ENCODE results near the gene SLC22A23.

The SLC22A23 gene

GRCh38 chr6:3303795-3304411, 152.9 kb downstream of the SLC22A23 start:
- no peak for TF ChIP-seq POLR2A (IDR thresholded peaks at IDR 0.05; ENCODE audit: low read depth, low read length)
- no peak for TF ChIP-seq POLR2AphosphoS5 (IDR thresholded peaks at IDR 0.05; ENCODE audit: low read depth, low read length)
- TF ChIP-seq TAF1 (IDR thresholded peaks at IDR 0.05; ENCODE audit: borderline replicate concordance, low read depth, low read length): no peak
- no peak for DNase-seq (ENCODE audit: insufficient read length)
- no peak for FAIRE-seq

GRCh38 chr6:3301506-3301905, 155.3 kb downstream of the SLC22A23 start:
- no peak for FAIRE-seq
- DNase-seq (ENCODE audit: insufficient read length): no peak
- TF ChIP-seq TAF1 (IDR thresholded peaks at IDR 0.05; ENCODE audit: borderline replicate concordance, low read depth, low read length) (no peak), POLR2A (IDR thresholded peaks at IDR 0.05; ENCODE audit: low read depth, low read length) (no peak), POLR2AphosphoS5 (IDR thresholded peaks at IDR 0.05; ENCODE audit: low read depth, low read length) (no peak)

GRCh38 chr6:3299221-3299620, 157.6 kb downstream of the SLC22A23 start:
- TF ChIP-seq TAF1 (IDR thresholded peaks at IDR 0.05; ENCODE audit: borderline replicate concordance, low read depth, low read length) (no peak), POLR2A (IDR thresholded peaks at IDR 0.05; ENCODE audit: low read depth, low read length) (no peak), POLR2AphosphoS5 (IDR thresholded peaks at IDR 0.05; ENCODE audit: low read depth, low read length) (no peak)
- DNase-seq (ENCODE audit: insufficient read length) (no peak), FAIRE-seq (no peak)

GRCh38 chr6:3297909-3298308, 158.9 kb downstream of the SLC22A23 start:
- TF ChIP-seq TAF1 (IDR thresholded peaks at IDR 0.05; ENCODE audit: borderline replicate concordance, low read depth, low read length): no peak
- TF ChIP-seq POLR2AphosphoS5 (IDR thresholded peaks at IDR 0.05; ENCODE audit: low read depth, low read length): no peak
- no peak for TF ChIP-seq POLR2A (IDR thresholded peaks at IDR 0.05; ENCODE audit: low read depth, low read length)
- FAIRE-seq (no peak), DNase-seq (ENCODE audit: insufficient read length) (no peak)

GRCh38 chr6:3297006-3297405, 159.8 kb downstream of the SLC22A23 start:
- no peak for FAIRE-seq

GRCh38 chr6:3296537-3296936, 160.3 kb downstream of the SLC22A23 start:
- TF ChIP-seq POLR2A (IDR thresholded peaks at IDR 0.05; ENCODE audit: low read depth, low read length) (no peak), TAF1 (IDR thresholded peaks at IDR 0.05; ENCODE audit: borderline replicate concordance, low read depth, low read length) (no peak), POLR2AphosphoS5 (IDR thresholded peaks at IDR 0.05; ENCODE audit: low read depth, low read length) (no peak)
- DNase-seq (ENCODE audit: insufficient read length) (no peak), FAIRE-seq (no peak)

More at GRCh38 chr6:3297006-3297405, 159.8 kb downstream of the SLC22A23 start:
- TF ChIP-seq TAF1 (IDR thresholded peaks at IDR 0.05; ENCODE audit: borderline replicate concordance, low read depth, low read length) (no peak), POLR2A (IDR thresholded peaks at IDR 0.05; ENCODE audit: low read depth, low read length) (no peak), POLR2AphosphoS5 (IDR thresholded peaks at IDR 0.05; ENCODE audit: low read depth, low read length) (no peak)
- DNase-seq (ENCODE audit: insufficient read length): no peak

GRCh38 chr6:3296078-3296477, 160.8 kb downstream of the SLC22A23 start:
- FAIRE-seq (no peak), DNase-seq (ENCODE audit: insufficient read length) (no peak)
- no peak for TF ChIP-seq POLR2A (IDR thresholded peaks at IDR 0.05; ENCODE audit: low read depth, low read length)
- TF ChIP-seq POLR2AphosphoS5 (IDR thresholded peaks at IDR 0.05; ENCODE audit: low read depth, low read length): no peak
- TF ChIP-seq TAF1 (IDR thresholded peaks at IDR 0.05; ENCODE audit: borderline replicate concordance, low read depth, low read length): no peak

GRCh38 chr6:3294921-3295871, 161.7 kb downstream of the SLC22A23 start:
- FAIRE-seq (no peak), DNase-seq (ENCODE audit: insufficient read length) (no peak)
- TF ChIP-seq POLR2AphosphoS5 (IDR thresholded peaks at IDR 0.05; ENCODE audit: low read depth, low read length) (no peak), TAF1 (IDR thresholded peaks at IDR 0.05; ENCODE audit: borderline replicate concordance, low read depth, low read length) (no peak)

- DNase-seq (ENCODE audit: insufficient read length) (no peak), FAIRE-seq (no peak)
- TF ChIP-seq POLR2AphosphoS5 (IDR thresholded peaks at IDR 0.05; ENCODE audit: low read depth, low read length) (no peak), POLR2A (IDR thresholded peaks at IDR 0.05; ENCODE audit: low read depth, low read length) (no peak), TAF1 (IDR thresholded peaks at IDR 0.05; ENCODE audit: borderline replicate concordance, low read depth, low read length) (no peak)
Observed at GRCh38 chr6:3294396-3294795, 162.5 kb downstream of the SLC22A23 start.

- FAIRE-seq (no peak), DNase-seq (ENCODE audit: insufficient read length) (no peak)
- TF ChIP-seq TAF1 (IDR thresholded peaks at IDR 0.05; ENCODE audit: borderline replicate concordance, low read depth, low read length) (no peak), POLR2A (IDR thresholded peaks at IDR 0.05; ENCODE audit: low read depth, low read length) (no peak), POLR2AphosphoS5 (IDR thresholded peaks at IDR 0.05; ENCODE audit: low read depth, low read length) (no peak)
Observed at GRCh38 chr6:3293271-3294155, 163.3 kb downstream of the SLC22A23 start.

Data from GM12892 (cell line).